Keratinocyte (primary cell): Measurements from ENCODE around the gene KCNN2.

Experiments used
- CTCF ChIP-seq, 3 experiments: IDR thresholded peaks in 1 of 3; conservative IDR thresholded peaks in 1 of 3; optimal IDR thresholded peaks in 1 of 3; 2 replicates in 2 of 3; 3 replicates in 1 of 3; pipeline versions ENCODE3 to v1.5.1; 2011; ENCODE audit warnings: low read length in 3 of 3, mild to moderate bottlenecking in 3 of 3, moderate library complexity in 2 of 3, control low read depth in 1 of 3, inconsistent platforms in 1 of 3; ENCODE audit not compliant: insufficient read depth in 2 of 3; ENCODE audit errors: extremely low read depth in 1 of 3
- EZH2 ChIP-seq: IDR thresholded peaks from one replicate; pipeline ENCODE4 v1.6.1; 2012; ENCODE audit warnings: inconsistent platforms, mild to moderate bottlenecking, low read length, moderate library complexity

DNA sequence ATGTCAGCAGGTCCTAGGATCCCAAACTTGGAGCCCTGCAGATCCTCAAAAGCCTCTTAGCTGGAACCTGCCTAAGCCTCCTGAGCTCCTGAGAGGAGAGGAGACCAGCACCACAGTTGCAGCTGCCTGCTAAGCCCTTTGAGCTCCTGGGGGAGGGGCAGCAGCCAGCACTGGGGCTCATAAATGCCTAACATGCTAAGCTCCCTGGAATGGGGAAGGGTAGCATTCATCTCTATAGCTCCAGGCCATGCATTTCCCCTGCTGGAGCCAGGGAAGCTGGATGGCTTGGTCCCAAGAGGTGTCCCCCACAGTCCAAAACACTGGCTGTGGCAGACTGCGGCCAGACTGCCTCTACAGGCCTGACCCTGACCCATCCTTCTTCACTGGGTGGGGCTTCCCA lies 182.7 kb downstream of the KCNN2 start:
- TF ChIP-seq CTCF (optimal IDR thresholded peaks at IDR 0.05 in 1 of 3, IDR thresholded peaks at IDR 0.05 in 1 of 3, conservative IDR thresholded peaks at IDR 0.05 in 1 of 3; ENCODE audit: extremely low read depth in 1 of 3, insufficient read depth in 2 of 3, low read length in 3 of 3) = no peak
- no peak for TF ChIP-seq EZH2
